ENCODE data around the gene WNT2.

WNT2 gene

GRCh38 chr7:117285826-117286225 lies 37.0 kb downstream of the WNT2 start:
- no peak overlapping the region for H3K9ac ChIP-seq (ENCODE audit: low read depth, low read length, poor library complexity, severe bottlenecking)
- H3K79me2 ChIP-seq (ENCODE audit: insufficient read depth, low read length) = no peaks in the 10 kb centered on the region
- no peak overlapping the region for H2AFZ ChIP-seq (ENCODE audit: low read length)
- no peaks in the 10 kb centered on the region for H3K9me3 ChIP-seq (ENCODE audit: insufficient read depth, low read depth, low read length)
- no peak overlapping the region for H3K4me2 ChIP-seq (ENCODE audit: low read depth, low read length, poor library complexity, severe bottlenecking)
- H3K4me1 ChIP-seq (ENCODE audit: insufficient read depth, low read length, poor library complexity, severe bottlenecking) = no peaks in the 10 kb centered on the region
- no peaks in the 10 kb centered on the region for H3F3A ChIP-seq (ENCODE audit: low read depth)
- no peaks in the 10 kb centered on the region for H3K9me2 ChIP-seq (replicated peaks; ENCODE audit: low read depth, low read length)
- no peaks in the 10 kb centered on the region for H3K36me3 ChIP-seq (ENCODE audit: insufficient read depth, low read length)
- no peaks in the 10 kb centered on the region for H4K20me1 ChIP-seq (ENCODE audit: insufficient read depth, low read length, poor library complexity, severe bottlenecking)
- no peaks in the 10 kb centered on the region for H3K27me3 ChIP-seq (ENCODE audit: insufficient read depth, low read length, poor library complexity, severe bottlenecking)
- H3K4me3 ChIP-seq (ENCODE audit: low read length, poor library complexity, severe bottlenecking) = no peak overlapping the region
- TF ChIP-seq EZH2phosphoT487 (IDR thresholded peaks at IDR 0.05; ENCODE audit: borderline replicate concordance) (no peak), CTCF (conservative IDR thresholded peaks at IDR 0.05; ENCODE audit: low read length) (no peak)

GRCh38 chr7:117284692-117285091 lies 38.2 kb downstream of the WNT2 start:
- H3K4me2 ChIP-seq (ENCODE audit: low read depth, low read length, poor library complexity, severe bottlenecking) = no peak overlapping the region
- no peaks in the 10 kb centered on the region for H3K4me1 ChIP-seq (ENCODE audit: insufficient read depth, low read length, poor library complexity, severe bottlenecking)
- no peaks in the 10 kb centered on the region for H3F3A ChIP-seq (ENCODE audit: low read depth)
- H4K20me1 ChIP-seq (ENCODE audit: insufficient read depth, low read length, poor library complexity, severe bottlenecking) = no peaks in the 10 kb centered on the region
- no peak overlapping the region for H2AFZ ChIP-seq (ENCODE audit: low read length)
- H3K9me2 ChIP-seq (replicated peaks; ENCODE audit: low read depth, low read length) = no peaks in the 10 kb centered on the region
- no peak for TF ChIP-seq EZH2phosphoT487 (IDR thresholded peaks at IDR 0.05; ENCODE audit: borderline replicate concordance)
- no peak for TF ChIP-seq CTCF (conservative IDR thresholded peaks at IDR 0.05; ENCODE audit: low read length)
- no peak overlapping the region for H3K4me3 ChIP-seq (ENCODE audit: low read length, poor library complexity, severe bottlenecking)
- no peaks in the 10 kb centered on the region for H3K79me2 ChIP-seq (ENCODE audit: insufficient read depth, low read length)
- no peaks in the 10 kb centered on the region for H3K9me3 ChIP-seq (ENCODE audit: insufficient read depth, low read depth, low read length)
- no peaks in the 10 kb centered on the region for H3K36me3 ChIP-seq (ENCODE audit: insufficient read depth, low read length)
- H3K9ac ChIP-seq (ENCODE audit: low read depth, low read length, poor library complexity, severe bottlenecking) = no peak overlapping the region
- no peaks in the 10 kb centered on the region for H3K27me3 ChIP-seq (ENCODE audit: insufficient read depth, low read length, poor library complexity, severe bottlenecking)

- H3K9me3 ChIP-seq (ENCODE audit: insufficient read depth, low read depth, low read length) = no peaks in the 10 kb centered on the region
- no peak overlapping the region for H3K9ac ChIP-seq (ENCODE audit: low read depth, low read length, poor library complexity, severe bottlenecking)
- no peaks in the 10 kb centered on the region for H3F3A ChIP-seq (ENCODE audit: low read depth)
- H3K79me2 ChIP-seq (ENCODE audit: insufficient read depth, low read length) = no peaks in the 10 kb centered on the region
- H3K4me3 ChIP-seq (ENCODE audit: low read length, poor library complexity, severe bottlenecking) = no peak overlapping the region
- H2AFZ ChIP-seq (ENCODE audit: low read length) = no peak overlapping the region
- no peaks in the 10 kb centered on the region for H3K27me3 ChIP-seq (ENCODE audit: insufficient read depth, low read length, poor library complexity, severe bottlenecking)
- H3K4me2 ChIP-seq (ENCODE audit: low read depth, low read length, poor library complexity, severe bottlenecking) = no peak overlapping the region
- H3K36me3 ChIP-seq (ENCODE audit: insufficient read depth, low read length) = no peaks in the 10 kb centered on the region
- H3K9me2 ChIP-seq (replicated peaks; ENCODE audit: low read depth, low read length) = no peaks in the 10 kb centered on the region
- no peaks in the 10 kb centered on the region for H4K20me1 ChIP-seq (ENCODE audit: insufficient read depth, low read length, poor library complexity, severe bottlenecking)
- H3K4me1 ChIP-seq (ENCODE audit: insufficient read depth, low read length, poor library complexity, severe bottlenecking) = no peaks in the 10 kb centered on the region
- TF ChIP-seq CTCF (conservative IDR thresholded peaks at IDR 0.05; ENCODE audit: low read length) = no peak
- TF ChIP-seq EZH2phosphoT487 (IDR thresholded peaks at IDR 0.05; ENCODE audit: borderline replicate concordance) = no peak
Measured at GRCh38 chr7:117283779-117284178, 39.1 kb downstream of the WNT2 start.

Data from Loucy (cell line).